GM18519 (cell line): ENCODE measurements around the gene CELA3B.
"Not testable (repeated sequence)": the region's sequence is repeated elsewhere in the genome, so short reads cannot be mapped to it uniquely, and the experiment has no call there.

Experiments used
- ATAC-seq: cut with Tn5 transposase; IDR thresholded peaks from one replicate; pipeline ENCODE4 v1.9.1; 2021; ENCODE audit warnings: mild to moderate bottlenecking, moderate library complexity; ENCODE audit not compliant: unreplicated experiment, low FRiP score

The CELA3B gene

GRCh38 chr1:21942959-21943640 lies 33.7 kb upstream of the CELA3B start:
- not testable (repeated sequence) for ATAC-seq

DNA sequence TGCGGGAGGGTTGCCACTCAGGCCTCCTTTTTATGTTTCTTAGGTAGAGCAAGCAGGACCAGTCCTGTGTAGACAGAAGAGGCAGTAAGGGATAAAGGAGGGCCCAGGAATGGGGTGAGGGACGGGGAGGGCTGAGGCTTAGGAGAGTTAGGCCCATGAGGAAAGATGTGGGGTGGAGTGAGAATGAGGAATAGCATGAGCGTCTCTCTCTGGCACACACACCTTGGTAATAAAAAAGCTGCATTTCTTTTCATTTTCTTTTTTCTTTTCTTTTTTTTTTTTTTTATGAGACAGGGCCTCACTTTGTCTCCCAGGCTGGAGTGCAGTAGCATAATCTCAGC lies 32.1 kb upstream of the CELA3B start:
- no peak for ATAC-seq

DNA sequence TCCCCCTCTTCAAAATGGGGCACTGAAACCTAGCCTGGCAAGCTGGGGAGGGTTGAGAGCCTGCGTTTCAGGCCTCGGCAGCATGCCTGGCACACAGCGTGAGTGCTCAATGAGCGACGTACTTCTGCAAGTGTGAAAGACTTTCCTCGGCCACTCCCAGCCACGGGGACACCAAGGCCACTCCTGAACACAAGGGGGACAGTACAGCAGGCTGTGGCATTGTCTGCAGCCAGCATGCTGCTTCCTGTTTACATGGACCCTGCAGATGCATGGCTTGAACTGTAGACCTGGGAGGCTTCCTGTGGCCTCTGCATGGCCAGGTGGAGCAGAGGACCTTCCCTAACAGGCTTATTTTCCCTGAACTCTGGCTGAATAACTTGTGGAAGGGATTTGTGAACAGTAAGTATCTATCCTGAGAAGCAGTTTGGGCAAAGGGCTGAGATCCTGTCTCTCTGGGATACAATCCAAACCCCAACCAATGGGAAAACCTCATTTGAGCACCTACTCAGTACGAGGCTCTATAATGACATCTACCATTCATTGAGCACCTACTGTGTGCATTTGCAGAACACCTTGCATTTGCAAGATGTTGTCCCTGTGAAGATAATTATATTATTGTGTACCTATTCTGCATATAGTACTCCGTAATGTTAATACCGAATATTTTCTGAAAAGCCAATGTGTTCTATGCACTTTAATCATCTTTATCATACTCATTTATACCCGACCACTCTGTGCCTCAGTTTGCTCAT lies 29.8 kb upstream of the CELA3B start:
- no peak for ATAC-seq

GRCh38 chr1:21950734-21951133 lies 26.1 kb upstream of the CELA3B start:
- ATAC-seq: no peak

DNA sequence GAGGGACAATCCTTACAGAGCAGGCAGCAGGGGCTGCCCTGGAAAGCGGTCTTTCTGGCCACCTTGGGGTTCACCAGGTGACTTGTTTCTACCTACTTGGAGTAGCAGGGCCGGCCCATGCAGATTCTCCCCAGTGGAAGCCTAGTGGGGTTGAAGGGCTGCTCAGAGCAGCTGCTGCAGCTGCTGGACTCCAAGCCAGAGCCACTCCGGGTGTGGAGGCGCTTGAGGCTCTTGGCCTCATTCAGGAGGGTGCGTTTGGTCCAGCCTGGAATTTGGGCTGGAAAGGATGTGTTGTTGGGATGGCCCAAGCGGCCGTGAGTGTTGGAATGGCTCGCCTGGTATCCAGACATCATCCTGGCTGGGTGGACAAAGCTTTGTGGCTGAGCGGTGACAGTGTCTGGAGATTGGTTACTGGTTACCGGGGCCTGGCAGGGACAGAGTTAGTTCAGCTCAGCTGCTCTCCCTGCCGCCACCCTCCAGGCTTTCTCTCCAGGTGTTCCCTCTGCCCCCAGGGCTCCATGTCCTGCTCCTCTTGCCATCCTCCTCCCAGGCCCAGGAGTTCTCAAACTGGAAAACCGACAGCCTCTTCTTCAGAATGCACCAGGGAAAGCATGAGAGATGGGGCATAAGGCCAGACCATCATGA lies 25.5 kb upstream of the CELA3B start:
- no peak for ATAC-seq

GRCh38 chr1:21952786-21953520 lies 23.9 kb upstream of the CELA3B start:
- no peak for ATAC-seq

DNA sequence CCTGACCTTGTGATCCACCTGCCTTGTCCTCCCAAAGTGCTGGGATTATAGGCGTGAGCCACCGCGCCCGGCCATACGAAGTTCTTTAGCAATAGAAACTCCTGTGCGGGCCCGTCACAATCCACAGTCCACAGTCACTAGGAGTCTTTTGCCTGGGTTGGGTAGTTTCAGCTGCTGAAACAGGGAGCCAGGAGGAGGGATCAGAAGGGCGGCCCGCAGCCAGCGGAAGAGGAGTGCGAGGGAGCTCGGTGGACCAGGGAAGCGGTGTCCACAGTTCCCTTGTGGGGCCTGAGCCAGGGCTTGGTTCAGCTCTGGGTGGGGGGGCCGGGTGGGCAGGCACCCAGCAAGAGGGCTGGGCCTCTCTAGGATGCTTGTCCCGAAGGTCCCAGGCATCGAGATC lies 21.8 kb upstream of the CELA3B start:
- no peak for ATAC-seq

- ATAC-seq: no peak
Measured at GRCh38 chr1:21955501-21956281, 21.1 kb upstream of the CELA3B start.

DNA sequence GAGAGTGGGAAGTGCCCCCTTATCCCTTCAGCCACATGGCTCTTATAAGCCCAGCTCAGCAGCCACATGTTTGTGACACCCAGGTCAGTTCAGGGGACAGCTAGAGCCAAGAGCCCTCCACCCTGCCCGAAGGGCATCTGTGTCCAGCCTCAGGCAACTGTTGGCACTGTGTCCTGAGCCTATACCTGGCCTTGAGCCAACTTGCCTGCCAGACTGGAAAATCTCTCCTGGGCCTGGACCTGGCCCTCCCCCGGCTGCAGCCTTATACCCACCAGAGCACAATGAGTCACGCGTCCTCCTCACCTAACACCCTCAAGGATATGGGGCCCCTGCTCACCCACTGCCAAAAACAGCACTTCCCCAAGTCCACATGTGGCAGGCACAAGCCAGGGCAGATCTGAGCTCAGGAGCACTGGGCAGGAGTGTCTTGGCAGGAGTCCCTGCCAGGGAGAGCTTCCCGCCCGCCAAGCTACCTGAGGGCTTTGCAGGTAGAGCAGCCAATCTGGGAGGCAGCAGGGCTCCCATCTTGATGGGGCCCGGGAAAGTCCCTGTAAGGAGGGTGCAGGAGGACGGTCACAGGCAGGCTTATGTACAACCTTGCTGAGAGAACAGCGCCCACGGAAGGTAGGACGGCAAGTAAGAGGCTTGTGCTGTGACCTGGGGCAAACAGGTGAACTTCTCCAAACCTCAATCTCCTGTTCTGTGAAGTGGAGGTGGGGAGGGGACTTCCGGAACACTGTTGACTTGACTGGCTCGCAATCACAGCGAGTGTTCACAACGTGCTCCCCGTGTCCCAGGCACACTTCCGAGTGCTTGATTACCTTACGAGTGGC lies 19.9 kb upstream of the CELA3B start:
- ATAC-seq: no peak

DNA sequence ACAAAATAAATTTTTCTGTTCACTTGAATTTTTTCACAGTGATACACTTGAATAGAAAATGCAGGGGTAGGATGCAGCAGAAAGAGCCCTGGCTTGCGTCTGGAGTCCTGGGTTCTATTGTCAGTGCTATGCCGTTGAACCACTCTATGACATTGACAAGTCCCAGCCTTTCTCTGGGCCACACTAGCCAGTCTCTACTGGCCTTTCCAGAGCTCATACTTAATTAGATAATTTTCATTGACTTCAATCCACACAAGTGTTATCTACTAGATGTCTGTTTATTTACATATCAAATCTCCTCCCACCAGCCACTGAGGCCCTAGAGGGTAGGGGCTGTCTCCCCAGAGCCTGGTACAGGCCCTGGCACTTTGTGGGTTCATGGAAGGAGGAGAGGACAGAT lies 15.5 kb upstream of the CELA3B start:
- no peak for ATAC-seq

DNA sequence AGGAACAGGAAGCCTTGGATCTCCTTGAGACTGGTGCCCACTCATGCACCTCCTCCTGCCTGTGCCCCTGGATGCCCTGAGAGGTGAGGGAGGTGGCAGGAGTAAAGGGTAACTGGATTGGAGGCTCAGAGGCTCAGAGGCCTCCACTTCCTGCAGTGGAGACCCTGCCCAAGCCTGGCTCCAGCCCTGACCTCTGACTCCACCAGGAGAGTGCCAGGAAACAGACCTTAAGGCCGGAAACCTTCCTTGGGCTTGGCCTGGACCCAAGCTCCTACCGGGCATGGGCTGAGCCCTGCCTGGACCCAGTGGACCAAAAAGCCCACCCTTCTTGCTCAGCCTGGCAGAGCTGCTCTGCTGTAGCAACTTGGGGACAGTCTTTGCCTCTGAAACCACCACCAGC lies 15.0 kb upstream of the CELA3B start:
- no peak for ATAC-seq

- ATAC-seq: no peak
Measured at GRCh38 chr1:21963477-21964217, 13.2 kb upstream of the CELA3B start.

DNA sequence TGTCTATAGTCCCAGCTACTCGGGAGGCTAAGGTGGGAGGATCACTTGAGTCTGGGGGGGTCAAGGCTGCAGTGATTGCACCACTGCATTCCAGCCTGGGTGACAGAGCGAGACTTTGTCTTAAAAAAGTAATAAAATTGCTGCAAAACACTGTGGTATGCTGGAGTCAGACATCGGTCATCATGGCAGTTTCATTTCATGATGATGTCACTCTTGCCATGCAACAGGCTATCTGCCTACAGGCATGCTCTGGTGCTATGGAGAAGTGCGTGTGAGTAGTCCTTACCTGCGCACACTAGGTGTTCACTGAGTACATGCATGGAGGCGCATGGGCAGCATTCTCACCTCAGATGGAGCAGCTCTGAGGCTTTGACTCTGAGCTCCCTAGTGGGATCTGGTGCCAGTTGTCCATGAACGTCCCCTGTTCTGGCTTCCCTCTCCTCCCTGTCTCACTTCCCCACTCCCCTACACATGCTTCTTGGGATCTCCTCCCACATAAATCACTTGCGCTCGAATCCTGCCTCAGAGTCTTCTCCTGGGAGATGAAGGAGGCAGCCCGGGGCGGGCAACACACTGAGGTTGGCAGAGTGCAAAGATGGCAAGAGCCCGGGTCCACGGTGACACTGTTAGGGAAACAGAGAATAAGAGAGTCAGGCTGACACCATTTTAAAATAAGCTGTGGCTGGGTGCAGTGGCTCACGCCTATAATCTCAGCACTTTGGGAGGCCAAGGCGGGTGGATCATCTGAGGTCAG lies 10.4 kb upstream of the CELA3B start:
- no peak for ATAC-seq

- ATAC-seq: not testable (repeated sequence)
Measured at GRCh38 chr1:21967216-21967615, 9.6 kb upstream of the CELA3B start.

GRCh38 chr1:21969066-21969465 lies 7.8 kb upstream of the CELA3B start:
- ATAC-seq: not testable (repeated sequence)

- ATAC-seq: not testable (repeated sequence)
Measured at GRCh38 chr1:21970523-21970922, 6.3 kb upstream of the CELA3B start.

- not testable (repeated sequence) for ATAC-seq
Measured at GRCh38 chr1:21972973-21973441, 3.8 kb upstream of the CELA3B start.

- not testable (repeated sequence) for ATAC-seq
Measured at GRCh38 chr1:21973948-21974347, 2.9 kb upstream of the CELA3B start.
